H9 (cell line): ENCODE measurements around the gene AGPAT2. TPM values are rescaled to one million over a fixed set of nuclear protein-coding genes. Genes with fewer than 3 reads are reported as not detected.
A peak's percentile ranks its signal among the peaks of the same experiment; 100 is the strongest.

ENCODE experiments used
- DNase-seq: peaks from one replicate; pipeline ENCODE4 v3.0.0-alpha.2; 2017
- H2AFZ ChIP-seq: one replicate; pipeline ENCODE4 v1.6.1; 2013; ENCODE audit warnings: mild to moderate bottlenecking, low read length, control low read depth, moderate library complexity
- H2AK5ac ChIP-seq: 2 replicates; pipeline ENCODE4 v1.6.1; 2013; ENCODE audit warnings: low read length, control low read depth, mixed read lengths; ENCODE audit not compliant: insufficient read length
- H2BK120ac ChIP-seq: one replicate; pipeline ENCODE4 v1.6.1; 2013; ENCODE audit warnings: low read depth, mild to moderate bottlenecking, low read length, control low read depth, inconsistent platforms; ENCODE audit not compliant: poor library complexity, severe bottlenecking
- H2BK12ac ChIP-seq: 2 replicates; pipeline ENCODE4 v1.6.1; 2013; ENCODE audit warnings: low read length, control low read depth, mixed read lengths, low read depth; ENCODE audit not compliant: insufficient read length
- H2BK15ac ChIP-seq: 2 replicates; pipeline ENCODE4 v1.6.1; 2013; ENCODE audit warnings: low read depth, low read length, control low read depth
- H2BK20ac ChIP-seq: one replicate; pipeline ENCODE4 v1.6.1; 2013; ENCODE audit warnings: low read depth, mild to moderate bottlenecking, low read length, control low read depth, inconsistent platforms; ENCODE audit not compliant: poor library complexity, severe bottlenecking
- H2BK5ac ChIP-seq: 2 replicates; pipeline ENCODE4 v1.6.1; 2013; ENCODE audit warnings: low read length, control low read depth, mixed read lengths; ENCODE audit not compliant: insufficient read length
- H3K14ac ChIP-seq: 2 replicates; pipeline ENCODE4 v1.6.1; 2013; ENCODE audit warnings: low read length, control low read depth; ENCODE audit not compliant: insufficient read depth
- H3K18ac ChIP-seq: 2 replicates; pipeline ENCODE4 v1.6.1; 2013; ENCODE audit warnings: low read depth, mild to moderate bottlenecking, mixed read lengths, low read length, control low read depth; ENCODE audit not compliant: insufficient read length
- H3K23ac ChIP-seq: 2 replicates; pipeline ENCODE4 v1.6.1; 2013; ENCODE audit warnings: low read length, control low read depth, mixed read lengths, low read depth; ENCODE audit not compliant: insufficient read length
- H3K23me2 ChIP-seq: 2 replicates; pipeline ENCODE4 v1.6.1; 2013; ENCODE audit warnings: low read depth, mild to moderate bottlenecking, mixed read lengths, low read length, control low read depth; ENCODE audit not compliant: insufficient read length, poor library complexity, severe bottlenecking
- H3K27ac ChIP-seq: 2 replicates; pipeline ENCODE4 v1.5.1; 2013; ENCODE audit warnings: low read length, control low read depth, mixed read lengths, low read depth; ENCODE audit not compliant: insufficient read length
- H3K27me3 ChIP-seq: 2 replicates; pipeline ENCODE4 v1.6.1; 2013; ENCODE audit warnings: low read length, control low read depth, inconsistent platforms; ENCODE audit not compliant: insufficient read depth
- H3K4ac ChIP-seq: 2 replicates; pipeline ENCODE4 v1.6.1; 2013; ENCODE audit warnings: low read depth, mild to moderate bottlenecking, control low read depth, inconsistent platforms, low read length, moderate library complexity
- H3K4me1 ChIP-seq: 2 replicates; pipeline ENCODE4 v1.6.1; 2013; ENCODE audit warnings: low read length, control low read depth, inconsistent platforms; ENCODE audit not compliant: insufficient read depth
- H3K4me2 ChIP-seq: 2 replicates; pipeline ENCODE4 v1.6.1; 2013; ENCODE audit warnings: low read length, control low read depth, mixed read lengths; ENCODE audit not compliant: insufficient read length, insufficient read depth
- H3K56ac ChIP-seq: 2 replicates; pipeline ENCODE4 v1.6.1; 2013; ENCODE audit warnings: low read depth, mild to moderate bottlenecking, mixed read lengths, low read length, control low read depth; ENCODE audit not compliant: insufficient read length
- H3K79me1 ChIP-seq: 2 replicates; pipeline ENCODE4 v1.6.1; 2013; ENCODE audit warnings: low read depth, mild to moderate bottlenecking, moderate library complexity, low read length, control low read depth, inconsistent platforms; ENCODE audit not compliant: insufficient read depth, poor library complexity, severe bottlenecking
- H3K79me2 ChIP-seq: 2 replicates; pipeline ENCODE4 v1.6.1; 2013; ENCODE audit warnings: low read length, control low read depth, inconsistent platforms; ENCODE audit not compliant: insufficient read depth
- H3K9ac ChIP-seq: 2 replicates; pipeline ENCODE4 v1.6.1; 2013; ENCODE audit warnings: low read length, control low read depth, mixed read lengths; ENCODE audit not compliant: insufficient read length; ENCODE audit errors: extremely low read depth
- H3K9me3 ChIP-seq: one replicate; pipeline ENCODE4 v1.6.1; 2013; ENCODE audit warnings: low read depth, low read length, inconsistent platforms; ENCODE audit not compliant: control insufficient read depth
- H3T11ph ChIP-seq: one replicate; pipeline ENCODE4 v1.6.1; 2013; ENCODE audit warnings: mild to moderate bottlenecking, low read length, control low read depth, inconsistent platforms
- H4K20me1 ChIP-seq: one replicate; pipeline ENCODE4 v1.6.1; 2013; ENCODE audit not compliant: control insufficient read depth, insufficient read length, insufficient read depth
- H4K5ac ChIP-seq: 2 replicates; pipeline ENCODE4 v1.6.1; 2013; ENCODE audit warnings: low read depth, mild to moderate bottlenecking, mixed read lengths, low read length, control low read depth; ENCODE audit not compliant: insufficient read length
- H4K8ac ChIP-seq: replicated peaks from 2 replicates; pipeline ENCODE4 v1.6.1; 2013; ENCODE audit warnings: low read length, control low read depth, mixed read lengths, low read depth; ENCODE audit not compliant: insufficient read length
- H4K91ac ChIP-seq: 2 replicates; pipeline ENCODE4 v1.6.1; 2013; ENCODE audit warnings: low read depth, mild to moderate bottlenecking, moderate library complexity, mixed read lengths, low read length, control low read depth; ENCODE audit not compliant: insufficient read length
- H3K27ac Mint-ChIP-seq, 3 experiments: 2 replicates in 2 of 3; 3 replicates in 1 of 3; pipeline ENCODE4 v1.8.0; 2020 to 2021; ENCODE audit warnings: mixed read lengths in 3 of 3, mild to moderate bottlenecking in 1 of 3, moderate library complexity in 1 of 3
- H3K27me3 Mint-ChIP-seq: 2 replicates; pipeline ENCODE4 v1.8.0; 2021; ENCODE audit warnings: low read depth, mild to moderate bottlenecking, moderate library complexity, mixed read lengths
- H3K36me3 Mint-ChIP-seq, 3 experiments: 2 replicates in 2 of 3; 3 replicates in 1 of 3; pipeline ENCODE4 v1.8.0; 2020 to 2021; ENCODE audit warnings: low read depth in 3 of 3, mixed read lengths in 3 of 3; ENCODE audit not compliant: insufficient read depth in 1 of 3
- H3K4me1 Mint-ChIP-seq, 2 experiments: 2 replicates each; pipeline ENCODE4 v1.8.0; 2020; ENCODE audit warnings: mixed read lengths in 2 of 2
- H3K4me3 Mint-ChIP-seq, 2 experiments: 2 replicates in 1 of 2; 3 replicates in 1 of 2; pipeline ENCODE4 v1.8.0; 2020 to 2021; ENCODE audit warnings: mild to moderate bottlenecking in 2 of 2, mixed read lengths in 2 of 2, moderate library complexity in 1 of 2
- H3K9me3 Mint-ChIP-seq, 2 experiments: 2 replicates in 1 of 2; 3 replicates in 1 of 2; pipeline ENCODE4 v1.8.0; 2020; ENCODE audit warnings: mild to moderate bottlenecking in 2 of 2, mixed read lengths in 2 of 2, moderate library complexity in 1 of 2
- CTCF ChIP-seq: fragments of 200-600 bp; sonication (generic); conservative IDR thresholded peaks from 3 replicates; pipeline ENCODE4 v1.8.0; 2021; ENCODE audit warnings: antibody characterized with exemption, mild to moderate bottlenecking
- WGBS: extraction: QIAGEN DNeasy Blood & Tissue Kit; methylation state at CpG from one replicate; pipeline ENCODE4 v1.1.7; 2013; ENCODE audit warnings: missing lambda C conversion rate, low lambda C conversion rate, mixed read lengths; ENCODE audit not compliant: insufficient read length; ENCODE audit errors: extremely low coverage; 5-methylcytosine and 5-hydroxymethylcytosine counted together
- total RNA-seq: library from RNA; stranded (reverse); gene quantifications from 2 replicates; pipeline ENCODE4 v1.2.1, GENCODE V29; 2021

The AGPAT2 gene
- total RNA-seq, 1 experiment from 2014 or later, result 29.7 TPM

DNA sequence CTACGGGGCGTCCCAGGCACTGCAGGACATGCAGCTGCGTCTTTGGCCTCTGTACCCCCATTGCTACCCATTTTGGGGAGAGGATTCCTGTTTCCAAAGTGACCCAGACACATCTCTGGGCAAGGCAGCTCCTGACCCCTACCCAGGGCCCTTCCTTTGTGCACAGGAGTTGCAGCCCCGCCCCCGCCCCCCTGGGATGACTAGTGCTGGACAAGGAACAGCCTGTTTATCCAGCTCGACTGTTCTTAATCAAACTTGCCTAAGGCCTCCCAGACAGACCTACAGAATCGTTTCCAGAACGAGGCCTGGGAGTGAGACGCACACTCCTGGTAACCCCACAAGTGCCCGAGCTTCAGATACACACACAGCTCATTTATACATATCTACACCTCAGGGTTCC is 38.4 kb upstream of the AGPAT2 start:
- peak overlapping the region; percentile 93 for H3K4me2 ChIP-seq
- no peak for DNase-seq

More for the DNA sequence above, 38.4 kb upstream of the AGPAT2 start:
- Histone ChIP-seq H4K8ac (no peak overlapping the region), H3K9ac (no peak overlapping the region), H3K9me3 (no peaks in the 10 kb centered on the region), H3T11ph (no peak overlapping the region), H3K79me2 (peaks cover 11% of the 10 kb centered on the region; the same call in 1 of the 2 replicates), H2AFZ (no peak overlapping the region), H3K79me1 (peaks cover 6% of the 10 kb centered on the region), H3K4ac (no peak overlapping the region), H3K18ac (no peak overlapping the region), H2BK5ac (no peak overlapping the region), H4K5ac (no peak overlapping the region), H3K4me1 (no peaks in the 10 kb centered on the region), H3K56ac (no peak overlapping the region), H2BK120ac (no peak overlapping the region), H3K27ac (no peak overlapping the region), H4K91ac (no peak overlapping the region), H2BK12ac (no peak overlapping the region), H2BK20ac (no peak overlapping the region), H3K23ac (no peak overlapping the region), H2BK15ac (no peak overlapping the region), H2AK5ac (no peak overlapping the region), H3K14ac (no peak overlapping the region), H3K23me2 (peaks cover 10% of the 10 kb centered on the region), H3K27me3 (no peaks in the 10 kb centered on the region), H4K20me1 (no peaks in the 10 kb centered on the region)
- no peak overlapping the region; a peak in 1 of 7 replicates for H3K27ac Mint-ChIP-seq
- peaks cover 9% of the 10 kb centered on the region for H3K27me3 Mint-ChIP-seq
- WGBS, result no CpG with 5 or more reads among the region's 10 CpGs
- H3K4me1 Mint-ChIP-seq, result peaks cover 13 to 20% of the 10 kb centered on the region in 2 experiments
- H3K36me3 Mint-ChIP-seq, result peaks cover 31 to 42% (median 41%) of the 10 kb centered on the region in 3 experiments
- TF ChIP-seq CTCF, result no peak
- peak overlapping the region; percentile 94 to 96; a peak in 4 of 5 replicates for H3K4me3 Mint-ChIP-seq
- H3K9me3 Mint-ChIP-seq, result no peaks in the 10 kb centered on the region; a peak in 1 of 5 replicates
